ENCODE measurements around the gene C19orf47. TPM values are rescaled to one million over a fixed set of nuclear protein-coding genes. Genes with fewer than 3 reads are reported as not detected.
A peak's percentile ranks its signal among the peaks of the same experiment; 100 is the strongest.
"Not testable (repeated sequence)": the region's sequence is repeated elsewhere in the genome, so short reads cannot be mapped to it uniquely, and the experiment has no call there.

Gene C19orf47
- polyA plus RNA-seq, 1 donor from 2014 or later: 8.8 TPM

- H3K4me1 Mint-ChIP-seq: peaks cover 0 to 10% (median 2%) of the 10 kb centered on the region in 3 donors
- no peak overlapping the region for H3K4me3 Mint-ChIP-seq
- peaks cover 4% of the 10 kb centered on the region for H3K36me3 Mint-ChIP-seq
- no peaks in the 10 kb centered on the region for H3K27me3 Mint-ChIP-seq
- H3K9me3 Mint-ChIP-seq: peaks cover 0 to 3% (median 0%) of the 10 kb centered on the region in 3 donors
- no peak overlapping the region for H3K27ac Mint-ChIP-seq
These were observed 6.4 kb downstream of the C19orf47 start for GRCh38 chr19:40341601-40342482.

- H3K27ac Mint-ChIP-seq: no peak overlapping the region
- H3K9me3 Mint-ChIP-seq: peaks cover 0 to 3% (median 0%) of the 10 kb centered on the region in 3 donors
- peaks cover 0 to 6% (median 2%) of the 10 kb centered on the region in 3 donors for H3K4me1 Mint-ChIP-seq
- peaks cover 4% of the 10 kb centered on the region for H3K36me3 Mint-ChIP-seq
- H3K27me3 Mint-ChIP-seq: no peaks in the 10 kb centered on the region
- H3K4me3 Mint-ChIP-seq: no peak overlapping the region
These were observed 9.0 kb downstream of the C19orf47 start for GRCh38 chr19:40339018-40339728.

GRCh38 chr19:40337594-40337993, 10.6 kb downstream of the C19orf47 start:
- H3K4me1 Mint-ChIP-seq: peaks cover 0 to 4% (median 2%) of the 10 kb centered on the region in 3 donors
- H3K36me3 Mint-ChIP-seq: peaks cover 4% of the 10 kb centered on the region
- no peaks in the 10 kb centered on the region for H3K27me3 Mint-ChIP-seq
- no peak overlapping the region for H3K4me3 Mint-ChIP-seq
- no peak overlapping the region for H3K27ac Mint-ChIP-seq
- peaks cover 0 to 3% (median 0%) of the 10 kb centered on the region in 3 donors for H3K9me3 Mint-ChIP-seq

- Mint-ChIP-seq H3K36me3 (peaks cover 5% of the 10 kb centered on the region), H3K4me3 (no peak overlapping the region), H3K9me3 (peaks cover 0 to 3% (median 0%) of the 10 kb centered on the region in 3 donors), H3K27me3 (no peaks in the 10 kb centered on the region), H3K4me1 (no peaks in the 10 kb centered on the region), H3K27ac (no peak overlapping the region)
These were observed 11.1 kb downstream of the C19orf47 start for GRCh38 chr19:40337107-40337506.

- Mint-ChIP-seq H3K36me3 (peaks cover 7% of the 10 kb centered on the region), H3K9me3 (peaks cover 0 to 3% (median 0%) of the 10 kb centered on the region in 3 donors), H3K4me3 (no peak overlapping the region)
These were observed 11.6 kb downstream of the C19orf47 start for GRCh38 chr19:40336601-40336900.

GRCh38 chr19:40335855-40336600, 12.2 kb downstream of the C19orf47 start:
- no peaks in the 10 kb centered on the region for H3K4me1 Mint-ChIP-seq
- H3K27me3 Mint-ChIP-seq: no peaks in the 10 kb centered on the region
- H3K4me3 Mint-ChIP-seq: no peak overlapping the region
- no peak overlapping the region for H3K27ac Mint-ChIP-seq
- peaks cover 0 to 3% (median 0%) of the 10 kb centered on the region in 3 donors for H3K9me3 Mint-ChIP-seq
- H3K36me3 Mint-ChIP-seq: peaks cover 7% of the 10 kb centered on the region

More at GRCh38 chr19:40336601-40336900, 11.6 kb downstream of the C19orf47 start:
- H3K27me3 Mint-ChIP-seq: no peaks in the 10 kb centered on the region
- no peaks in the 10 kb centered on the region for H3K4me1 Mint-ChIP-seq
- no peak overlapping the region for H3K27ac Mint-ChIP-seq

GRCh38 chr19:40335101-40335500, 13.1 kb downstream of the C19orf47 start:
- peaks cover 7% of the 10 kb centered on the region for H3K36me3 Mint-ChIP-seq

GRCh38 chr19:40333083-40333482, 15.1 kb downstream of the C19orf47 start:
- H3K27ac Mint-ChIP-seq, H3K27me3 Mint-ChIP-seq, H3K4me1 Mint-ChIP-seq, H3K36me3 Mint-ChIP-seq, H3K9me3 Mint-ChIP-seq, H3K4me3 Mint-ChIP-seq: not testable (repeated sequence)

More at GRCh38 chr19:40335101-40335500, 13.1 kb downstream of the C19orf47 start:
- H3K9me3 Mint-ChIP-seq: peaks cover 0 to 3% (median 0%) of the 10 kb centered on the region in 3 donors
- no peaks in the 10 kb centered on the region for H3K4me1 Mint-ChIP-seq
- H3K27ac Mint-ChIP-seq: no peak overlapping the region
- H3K4me3 Mint-ChIP-seq: no peak overlapping the region
- H3K27me3 Mint-ChIP-seq: no peaks in the 10 kb centered on the region

- no peaks in the 10 kb centered on the region for H3K27me3 Mint-ChIP-seq
- peaks cover 2% of the 10 kb centered on the region for H3K36me3 Mint-ChIP-seq
- H3K4me1 Mint-ChIP-seq: peaks cover 0 to 1% (median 0%) of the 10 kb centered on the region in 3 donors
- no peak overlapping the region for H3K27ac Mint-ChIP-seq
- H3K9me3 Mint-ChIP-seq: no peaks in the 10 kb centered on the region
- no peak overlapping the region for H3K4me3 Mint-ChIP-seq
These were observed 15.5 kb downstream of the C19orf47 start for GRCh38 chr19:40332669-40333068.

- Mint-ChIP-seq H3K36me3 (peaks cover 2% of the 10 kb centered on the region), H3K4me1 (peaks cover 0 to 1% (median 0%) of the 10 kb centered on the region in 3 donors), H3K4me3 (no peak overlapping the region), H3K27ac (no peak overlapping the region), H3K9me3 (no peaks in the 10 kb centered on the region), H3K27me3 (no peaks in the 10 kb centered on the region)
These were observed 17.1 kb downstream of the C19orf47 start for GRCh38 chr19:40331052-40331451.

GRCh38 chr19:40326201-40326600, 22.0 kb downstream of the C19orf47 start:
- Mint-ChIP-seq H3K4me1 (peaks cover 0 to 2% (median 0%) of the 10 kb centered on the region in 3 donors), H3K27ac (peak overlapping the region in 1 of 3 donors; percentile 16), H3K27me3 (no peaks in the 10 kb centered on the region), H3K9me3 (no peaks in the 10 kb centered on the region), H3K36me3 (peaks cover 17% of the 10 kb centered on the region), H3K4me3 (no peak overlapping the region)

- Mint-ChIP-seq H3K4me1 (peaks cover 0 to 2% (median 0%) of the 10 kb centered on the region in 3 donors), H3K9me3 (no peaks in the 10 kb centered on the region), H3K36me3 (peaks cover 17% of the 10 kb centered on the region), H3K27me3 (no peaks in the 10 kb centered on the region), H3K4me3 (no peak overlapping the region), H3K27ac (no peak overlapping the region)
These were observed 24.5 kb downstream of the C19orf47 start for GRCh38 chr19:40323705-40324104.

GRCh38 chr19:40322951-40323615, 25.1 kb downstream of the C19orf47 start:
- H3K4me1 Mint-ChIP-seq: peaks cover 0 to 2% (median 0%) of the 10 kb centered on the region in 3 donors
- H3K9me3 Mint-ChIP-seq: no peaks in the 10 kb centered on the region
- no peak overlapping the region for H3K4me3 Mint-ChIP-seq
- peaks cover 17% of the 10 kb centered on the region for H3K36me3 Mint-ChIP-seq
- H3K27me3 Mint-ChIP-seq: no peaks in the 10 kb centered on the region
- H3K27ac Mint-ChIP-seq: no peak overlapping the region

GRCh38 chr19:40322271-40322610, 26.0 kb downstream of the C19orf47 start:
- H3K4me1 Mint-ChIP-seq: peaks cover 0 to 2% (median 0%) of the 10 kb centered on the region in 3 donors
- no peak overlapping the region for H3K27ac Mint-ChIP-seq
- H3K4me3 Mint-ChIP-seq: no peak overlapping the region
- no peaks in the 10 kb centered on the region for H3K9me3 Mint-ChIP-seq
- H3K36me3 Mint-ChIP-seq: peaks cover 17% of the 10 kb centered on the region
- H3K27me3 Mint-ChIP-seq: no peaks in the 10 kb centered on the region
